HG03469 (cell line): ENCODE data around the gene FIBP.
"Not testable (repeated sequence)": the region's sequence is repeated elsewhere in the genome, so short reads cannot be mapped to it uniquely, and the experiment has no call there.

Experiments
- ATAC-seq: cut with Tn5 transposase; IDR thresholded peaks from one replicate; pipeline ENCODE4 v1.9.1; 2021; ENCODE audit warnings: mild to moderate bottlenecking, moderate library complexity, moderate number of reproducible peaks; ENCODE audit not compliant: unreplicated experiment

FIBP gene

GRCh38 chr11:65915101-65915820, 27.0 kb upstream of the FIBP start:
- no peak for ATAC-seq

- no peak for ATAC-seq
Measured at GRCh38 chr11:65912845-65913244, 24.6 kb upstream of the FIBP start.

- no peak for ATAC-seq
Measured at GRCh38 chr11:65911682-65912568, 23.7 kb upstream of the FIBP start.

GRCh38 chr11:65907878-65908277, 19.6 kb upstream of the FIBP start:
- no peak for ATAC-seq

- no peak for ATAC-seq
Measured at GRCh38 chr11:65906602-65907001, 18.3 kb upstream of the FIBP start.

GRCh38 chr11:65903715-65904114, 15.4 kb upstream of the FIBP start:
- no peak for ATAC-seq

- ATAC-seq: no peak
Measured at GRCh38 chr11:65903068-65903481, 14.8 kb upstream of the FIBP start.

- ATAC-seq: no peak
Measured at GRCh38 chr11:65900899-65901180, 12.6 kb upstream of the FIBP start.

GRCh38 chr11:65900125-65900898, 12.0 kb upstream of the FIBP start, which contains the start of gene FOSL1:
TSS of gene FOSL1 (minus strand) at chr11:65900388. CDS start at chr11:65900339, 49 bp downstream.
- peak; percentile 67 for ATAC-seq

- ATAC-seq: no peak
Measured at GRCh38 chr11:65899356-65900124, 11.3 kb upstream of the FIBP start.

GRCh38 chr11:65898656-65899355, 10.5 kb upstream of the FIBP start:
- no peak for ATAC-seq

- no peak for ATAC-seq
Measured at GRCh38 chr11:65897020-65897471, 8.8 kb upstream of the FIBP start.

GRCh38 chr11:65896034-65896999, 8.0 kb upstream of the FIBP start:
- no peak for ATAC-seq

- no peak for ATAC-seq
Measured at GRCh38 chr11:65895482-65895981, 7.3 kb upstream of the FIBP start.

GRCh38 chr11:65894034-65894591, 5.8 kb upstream of the FIBP start:
- no peak for ATAC-seq

GRCh38 chr11:65892661-65893317, 4.5 kb upstream of the FIBP start:
- no peak for ATAC-seq

GRCh38 chr11:65892137-65892540, 3.9 kb upstream of the FIBP start:
- not testable (repeated sequence) for ATAC-seq
